HG02759 (cell line): ENCODE data around the gene MALL.
"Not testable (repeated sequence)": the region's sequence is repeated elsewhere in the genome, so short reads cannot be mapped to it uniquely, and the experiment has no call there.

ENCODE experiments used
- ATAC-seq: cut with Tn5 transposase; IDR thresholded peaks from one replicate; pipeline ENCODE4 v1.9.1; 2021; ENCODE audit warnings: mild to moderate bottlenecking, moderate library complexity; ENCODE audit not compliant: unreplicated experiment

The MALL gene

GRCh38 chr2:110099471-110100225 lies 16.0 kb downstream of the MALL start:
- ATAC-seq = no peak

GRCh38 chr2:110099038-110099425 lies 16.6 kb downstream of the MALL start:
- no peak for ATAC-seq

GRCh38 chr2:110097506-110098220 lies 18.0 kb downstream of the MALL start:
- ATAC-seq = no peak

GRCh38 chr2:110095994-110096633 lies 19.5 kb downstream of the MALL start:
- ATAC-seq = no peak

GRCh38 chr2:110094884-110095534 lies 20.6 kb downstream of the MALL start:
- not testable (repeated sequence) for ATAC-seq

- not testable (repeated sequence) for ATAC-seq
These were observed 21.7 kb downstream of the MALL start for GRCh38 chr2:110093924-110094323.

- not testable (repeated sequence) for ATAC-seq
These were observed 25.5 kb downstream of the MALL start for GRCh38 chr2:110090164-110090563.

GRCh38 chr2:110083757-110084156 lies 31.9 kb downstream of the MALL start:
- not testable (repeated sequence) for ATAC-seq

- not testable (repeated sequence) for ATAC-seq
These were observed 32.5 kb downstream of the MALL start for GRCh38 chr2:110083162-110083561.

- ATAC-seq = not testable (repeated sequence)
These were observed 37.5 kb downstream of the MALL start for GRCh38 chr2:110078104-110078503.

GRCh38 chr2:110075896-110076295 lies 39.7 kb downstream of the MALL start:
- ATAC-seq = not testable (repeated sequence)

- not testable (repeated sequence) for ATAC-seq
These were observed 45.8 kb downstream of the MALL start for GRCh38 chr2:110069869-110070268.

GRCh38 chr2:110068153-110068552 lies 47.5 kb downstream of the MALL start:
- not testable (repeated sequence) for ATAC-seq

GRCh38 chr2:110062332-110062731 lies 53.3 kb downstream of the MALL start:
- not testable (repeated sequence) for ATAC-seq

GRCh38 chr2:110060550-110060949 lies 55.1 kb downstream of the MALL start:
- not testable (repeated sequence) for ATAC-seq

- ATAC-seq = not testable (repeated sequence)
These were observed 55.8 kb downstream of the MALL start for GRCh38 chr2:110059694-110060358.

GRCh38 chr2:110059009-110059693 lies 56.5 kb downstream of the MALL start:
- not testable (repeated sequence) for ATAC-seq

- ATAC-seq = not testable (repeated sequence)
These were observed 57.6 kb downstream of the MALL start for GRCh38 chr2:110058034-110058433.

GRCh38 chr2:110055819-110056408 lies 59.7 kb downstream of the MALL start:
- not testable (repeated sequence) for ATAC-seq
